Sigmoid colon (tissue), 7 donors: ENCODE results near the gene SGCD. TPM values are rescaled to one million over a fixed set of nuclear protein-coding genes. Genes with fewer than 3 reads are reported as not detected.

Source experiments
- DNase-seq: peaks from one replicate; pipeline ENCODE4 v3.0.0-alpha.2; 2019
- H3K27ac ChIP-seq, 4 donors: fragments of 200-600 bp; sonication (generic); one replicate each; pipeline ENCODE4 v1.5.1; 2016 to 2019; ENCODE audit warnings: mild to moderate bottlenecking in 1 of 4
- H3K27me3 ChIP-seq, 3 donors: fragments of 200-600 bp; sonication (generic); one replicate each; pipeline ENCODE4 v1.5.1; 2019; ENCODE audit warnings: mild to moderate bottlenecking in 1 of 3
- H3K36me3 ChIP-seq, 4 donors: fragments of 200-600 bp; sonication (generic); one replicate each; pipeline ENCODE4 v1.5.1; 2016 to 2019
- H3K4me1 ChIP-seq, 4 donors: fragments of 200-600 bp; sonication (generic); one replicate each; pipeline ENCODE4 v1.5.1; 2017 to 2019
- H3K4me3 ChIP-seq, 4 donors: fragments of 200-600 bp; sonication (generic); one replicate each; pipeline ENCODE4 v1.5.1; 2017 to 2019; ENCODE audit warnings: mild to moderate bottlenecking in 2 of 4, moderate library complexity in 1 of 4
- H3K9me3 ChIP-seq, 4 donors: fragments of 200-600 bp in 3 of 4; sonication (generic) in 3 of 4; one replicate each; pipeline versions ENCODE4 v1.5.1 to v1.6.1; 2013 to 2019
- CTCF ChIP-seq, 4 experiments: fragments of 450-650 bp in 3 of 4; fragments of 200-600 bp in 1 of 4; IDR thresholded peaks; one replicate each; pipeline ENCODE4 v1.5.1; 2016 to 2019; ENCODE audit warnings: antibody characterized with exemption in 4 of 4, mild to moderate bottlenecking in 3 of 4, moderate library complexity in 2 of 4
- EP300 ChIP-seq, 4 donors: sonication (generic); formaldehyde crosslinking; IDR thresholded peaks; one replicate each; pipeline ENCODE4 v1.6.1; 2017; ENCODE audit warnings: antibody characterized with exemption in 4 of 4
- POLR2A ChIP-seq, 2 donors: fragments of 450-650 bp; IDR thresholded peaks; one replicate each; pipeline ENCODE4 v1.6.1; 2016; ENCODE audit warnings: antibody characterized with exemption in 2 of 2, mild to moderate bottlenecking in 2 of 2, moderate library complexity in 2 of 2
- POLR2AphosphoS5 ChIP-seq, 4 donors: sonication (generic); formaldehyde crosslinking; IDR thresholded peaks; one replicate each; pipeline ENCODE4 v1.6.1; 2017; ENCODE audit warnings: antibody characterized with exemption in 4 of 4
- WGBS, 2 donors: extraction: QIAGEN DNeasy Blood & Tissue Kit; methylation state at CpG; one replicate each; pipeline ENCODE4 v1.1.7; 2013; 5-methylcytosine and 5-hydroxymethylcytosine counted together
- intact Hi-C: fragments of 100-400 bp; cut with DNase I; formaldehyde crosslinking; loops from one replicate; pipeline ENCODE4 v1.15.1; 2023
- polyA plus RNA-seq, 3 donors: library from polyadenylated mRNA; stranded (reverse); fragments of 200-250 nt; gene quantifications; one replicate each; pipeline ENCODE4 v1.2.3, GENCODE V29; 2013
- total RNA-seq, 4 donors: library from RNA; depleted of rRNA; stranded (reverse); fragments of >200 nt; gene quantifications; one replicate each; pipeline ENCODE4 v1.1.0, GENCODE V29; 2016
- donor health status: healthy with polysubstance abuse.
- donor health status: Bipolar disorder and iron deficiency.
- donor health status: healthy.

The SGCD gene
- total and polyA plus RNA-seq, 7 donors: under 0.01 to 34.3 (median 8.2) TPM

GRCh38 chr5:156704139-156704538 lies 377.2 kb downstream of the SGCD start:
- WGBS, 2 donors: 90 to 91% methylated on average over 3 of the region's 3 CpGs
- intact Hi-C loops: no loop called here
- Histone ChIP-seq H3K9me3 (no peaks in the 10 kb centered on the region), H3K27ac (no peak overlapping the region), H3K36me3 (no peaks in the 10 kb centered on the region), H3K4me3 (no peak overlapping the region), H3K27me3 (no peaks in the 10 kb centered on the region), H3K4me1 (no peaks in the 10 kb centered on the region)
- no peak for TF ChIP-seq CTCF (IDR thresholded peaks at IDR 0.05)
- no peak for DNase-seq

- H3K27me3 ChIP-seq: no peaks in the 10 kb centered on the region
- H3K4me1 ChIP-seq: no peaks in the 10 kb centered on the region
- no peak overlapping the region for H3K27ac ChIP-seq
- intact Hi-C loops: no loop called here
- no peaks in the 10 kb centered on the region for H3K36me3 ChIP-seq
- DNase-seq: no peak
- TF ChIP-seq CTCF (IDR thresholded peaks at IDR 0.05) (no peak), EP300 (IDR thresholded peaks at IDR 0.05) (no peak), POLR2AphosphoS5 (IDR thresholded peaks at IDR 0.05) (no peak), POLR2A (IDR thresholded peaks at IDR 0.05) (no peak)
- no peaks in the 10 kb centered on the region for H3K9me3 ChIP-seq
- H3K4me3 ChIP-seq: no peak overlapping the region
Observed at GRCh38 chr5:156706631-156707030, 379.7 kb downstream of the SGCD start.

- no peaks in the 10 kb centered on the region for H3K27me3 ChIP-seq
- no peak for DNase-seq
- no peaks in the 10 kb centered on the region for H3K4me1 ChIP-seq
- intact Hi-C loops: no loop called here
- TF ChIP-seq CTCF (IDR thresholded peaks at IDR 0.05) (no peak), POLR2AphosphoS5 (IDR thresholded peaks at IDR 0.05) (no peak), POLR2A (IDR thresholded peaks at IDR 0.05) (no peak), EP300 (IDR thresholded peaks at IDR 0.05) (no peak)
- H3K36me3 ChIP-seq: no peaks in the 10 kb centered on the region
- no peak overlapping the region for H3K27ac ChIP-seq
- no peak overlapping the region for H3K4me3 ChIP-seq
- H3K9me3 ChIP-seq: no peaks in the 10 kb centered on the region
- 86 to 95% methylated on average over 2 of the region's 2 CpGs for WGBS, 2 donors
Observed at GRCh38 chr5:156707750-156708149, 380.8 kb downstream of the SGCD start.

- H3K9me3 ChIP-seq: no peaks in the 10 kb centered on the region
- no peak for DNase-seq
- H3K4me1 ChIP-seq: peaks cover 0 to 4% (median 2%) of the 10 kb centered on the region in 4 donors
- TF ChIP-seq POLR2AphosphoS5 (IDR thresholded peaks at IDR 0.05) (no peak), EP300 (IDR thresholded peaks at IDR 0.05) (no peak), POLR2A (IDR thresholded peaks at IDR 0.05) (no peak), CTCF (IDR thresholded peaks at IDR 0.05) (no peak)
- WGBS, 2 donors: 78 to 85% methylated on average over 2 of the region's 2 CpGs
- intact Hi-C loops: no loop called here
- H3K36me3 ChIP-seq: no peaks in the 10 kb centered on the region
- H3K4me3 ChIP-seq: no peak overlapping the region
- H3K27ac ChIP-seq: no peak overlapping the region
- no peaks in the 10 kb centered on the region for H3K27me3 ChIP-seq
Observed at GRCh38 chr5:156715287-156715686, 388.3 kb downstream of the SGCD start.

- no peaks in the 10 kb centered on the region for H3K27me3 ChIP-seq
- 73 to 77% methylated on average over 4 of the region's 4 CpGs for WGBS, 2 donors
- H3K4me1 ChIP-seq: peaks cover 0 to 4% (median 2%) of the 10 kb centered on the region in 4 donors
- no peak for DNase-seq
- TF ChIP-seq POLR2AphosphoS5 (IDR thresholded peaks at IDR 0.05) (no peak), EP300 (IDR thresholded peaks at IDR 0.05) (no peak), CTCF (IDR thresholded peaks at IDR 0.05) (no peak), POLR2A (IDR thresholded peaks at IDR 0.05) (no peak)
- intact Hi-C loops: no loop called here
- H3K9me3 ChIP-seq: no peaks in the 10 kb centered on the region
- H3K27ac ChIP-seq: no peak overlapping the region
- H3K4me3 ChIP-seq: no peak overlapping the region
- H3K36me3 ChIP-seq: no peaks in the 10 kb centered on the region
Observed at GRCh38 chr5:156716591-156717380, 389.8 kb downstream of the SGCD start.
